Progenitor cell of endocrine pancreas (in vitro differentiated cells): Measurements from ENCODE around the gene CACNA2D1. TPM values are rescaled to one million over a fixed set of nuclear protein-coding genes. Genes with fewer than 3 reads are reported as not detected.

Experiments used
- DNase-seq: peaks from one replicate; pipeline ENCODE4 v3.0.0; 2021; ENCODE audit warnings: low spot score; ENCODE audit not compliant: unreplicated experiment
- H3K27ac Mint-ChIP-seq: 2 replicates; pipeline ENCODE4 v1.8.0; 2021; ENCODE audit warnings: mild to moderate bottlenecking, moderate library complexity, mixed read lengths
- H3K27me3 Mint-ChIP-seq: 2 replicates; pipeline ENCODE4 v1.8.0; 2021; ENCODE audit warnings: mixed read lengths
- H3K36me3 Mint-ChIP-seq: 2 replicates; pipeline ENCODE4 v1.8.0; 2022; ENCODE audit warnings: mixed read lengths; ENCODE audit not compliant: insufficient read depth
- H3K4me1 Mint-ChIP-seq: 2 replicates; pipeline ENCODE4 v1.8.0; 2021; ENCODE audit warnings: low read depth, mixed read lengths
- H3K4me3 Mint-ChIP-seq: 2 replicates; pipeline ENCODE4 v1.8.0; 2021; ENCODE audit warnings: low read depth, mild to moderate bottlenecking, moderate library complexity, mixed read lengths
- H3K9me3 Mint-ChIP-seq: 2 replicates; pipeline ENCODE4 v1.8.0; 2021; ENCODE audit warnings: low read depth, mixed read lengths
- CTCF ChIP-seq: fragments of 200-600 bp; sonication (generic); IDR thresholded peaks from one replicate; pipeline ENCODE4 v1.5.0; 2021; ENCODE audit warnings: antibody characterized with exemption, mild to moderate bottlenecking; ENCODE audit not compliant: unreplicated experiment
- total RNA-seq: library from RNA; stranded (reverse); gene quantifications from 2 replicates; pipeline ENCODE4 v1.2.1, GENCODE V29; 2021

The CACNA2D1 gene
- total RNA-seq, 1 donor from 2014 or later: 25.1 TPM

- no peak overlapping the region for H3K4me3 Mint-ChIP-seq
- H3K36me3 Mint-ChIP-seq: no peaks in the 10 kb centered on the region
- H3K27me3 Mint-ChIP-seq: no peaks in the 10 kb centered on the region
- H3K27ac Mint-ChIP-seq: no peak overlapping the region
- H3K4me1 Mint-ChIP-seq: no peaks in the 10 kb centered on the region
- DNase-seq: no peak
- no peaks in the 10 kb centered on the region for H3K9me3 Mint-ChIP-seq
- TF ChIP-seq CTCF: no peak
These were observed 169.7 kb downstream of the CACNA2D1 start for GRCh38 chr7:82273886-82274285.

- Mint-ChIP-seq H3K27me3 (no peaks in the 10 kb centered on the region), H3K4me3 (no peak overlapping the region), H3K9me3 (no peaks in the 10 kb centered on the region), H3K4me1 (no peaks in the 10 kb centered on the region), H3K36me3 (no peaks in the 10 kb centered on the region), H3K27ac (no peak overlapping the region)
- TF ChIP-seq CTCF: no peak
- no peak for DNase-seq
These were observed 172.7 kb downstream of the CACNA2D1 start for GRCh38 chr7:82270870-82271269.

- DNase-seq: no peak
- Mint-ChIP-seq H3K27ac (no peak overlapping the region), H3K27me3 (no peaks in the 10 kb centered on the region), H3K4me1 (no peaks in the 10 kb centered on the region), H3K4me3 (no peak overlapping the region), H3K9me3 (no peaks in the 10 kb centered on the region), H3K36me3 (no peaks in the 10 kb centered on the region)
- no peak for TF ChIP-seq CTCF
These were observed 174.9 kb downstream of the CACNA2D1 start for GRCh38 chr7:82268632-82269031.

GRCh38 chr7:82266081-82266480, 177.5 kb downstream of the CACNA2D1 start:
- peaks cover 2% of the 10 kb centered on the region for H3K36me3 Mint-ChIP-seq
- no peak for DNase-seq
- no peak overlapping the region for H3K4me3 Mint-ChIP-seq
- no peak overlapping the region for H3K27ac Mint-ChIP-seq
- H3K9me3 Mint-ChIP-seq: peaks cover 3% of the 10 kb centered on the region
- no peaks in the 10 kb centered on the region for H3K4me1 Mint-ChIP-seq
- no peak for TF ChIP-seq CTCF
- H3K27me3 Mint-ChIP-seq: no peaks in the 10 kb centered on the region

GRCh38 chr7:82264783-82265305, 178.7 kb downstream of the CACNA2D1 start:
- Mint-ChIP-seq H3K4me1 (no peaks in the 10 kb centered on the region), H3K27me3 (no peaks in the 10 kb centered on the region), H3K27ac (no peak overlapping the region), H3K36me3 (peaks cover 2% of the 10 kb centered on the region), H3K9me3 (peaks cover 3% of the 10 kb centered on the region), H3K4me3 (no peak overlapping the region)
- DNase-seq: no peak
- TF ChIP-seq CTCF: no peak
